GM12873 (cell line): ENCODE results near the gene COPG1.

ENCODE experiments used
- CTCF ChIP-seq: IDR thresholded peaks from 2 replicates; pipeline ENCODE4 v1.5.1; 2012; ENCODE audit warnings: low read depth, mild to moderate bottlenecking, moderate library complexity, low read length, control low read depth; ENCODE audit not compliant: insufficient read depth; ENCODE audit errors: missing control alignments

Gene COPG1

GRCh38 chr3:129313415-129313664 lies 63.9 kb downstream of the COPG1 start:
- TF ChIP-seq CTCF = no peak

GRCh38 chr3:129313665-129314385 lies 64.4 kb downstream of the COPG1 start:
- no peak for TF ChIP-seq CTCF

GRCh38 chr3:129314386-129315222 lies 65.2 kb downstream of the COPG1 start:
- peak; percentile 22 for TF ChIP-seq CTCF

- no peak for TF ChIP-seq CTCF
Measured at GRCh38 chr3:129315223-129315997, 66.0 kb downstream of the COPG1 start.

GRCh38 chr3:129315998-129316247 lies 66.5 kb downstream of the COPG1 start:
- TF ChIP-seq CTCF = no peak

- TF ChIP-seq CTCF = peak; percentile 62
Measured at GRCh38 chr3:129316248-129317013, 67.0 kb downstream of the COPG1 start.

GRCh38 chr3:129317014-129317771 lies 67.8 kb downstream of the COPG1 start:
- no peak for TF ChIP-seq CTCF
